ENCODE measurements around the gene FAM184A.

Gene FAM184A

GRCh38 chr6:118986312-118986711, 92.2 kb downstream of the FAM184A start:
- Histone ChIP-seq H3K4me1 (ENCODE audit: control insufficient read depth, insufficient read depth, low read length) (no peaks in the 10 kb centered on the region), H3K9ac (ENCODE audit: low read length) (no peak overlapping the region), H3K27ac (ENCODE audit: low read depth, low read length) (no peak overlapping the region), H3K9me3 (ENCODE audit: control insufficient read depth, insufficient read depth, low read depth, low read length) (no peaks in the 10 kb centered on the region), H3K36me3 (ENCODE audit: control insufficient read depth, insufficient read depth, low read length) (no peaks in the 10 kb centered on the region), H3K27me3 (ENCODE audit: control insufficient read depth, insufficient read depth, low read length) (no peaks in the 10 kb centered on the region), H3K4me3 (ENCODE audit: low read depth, low read length) (no peak overlapping the region)

DNA sequence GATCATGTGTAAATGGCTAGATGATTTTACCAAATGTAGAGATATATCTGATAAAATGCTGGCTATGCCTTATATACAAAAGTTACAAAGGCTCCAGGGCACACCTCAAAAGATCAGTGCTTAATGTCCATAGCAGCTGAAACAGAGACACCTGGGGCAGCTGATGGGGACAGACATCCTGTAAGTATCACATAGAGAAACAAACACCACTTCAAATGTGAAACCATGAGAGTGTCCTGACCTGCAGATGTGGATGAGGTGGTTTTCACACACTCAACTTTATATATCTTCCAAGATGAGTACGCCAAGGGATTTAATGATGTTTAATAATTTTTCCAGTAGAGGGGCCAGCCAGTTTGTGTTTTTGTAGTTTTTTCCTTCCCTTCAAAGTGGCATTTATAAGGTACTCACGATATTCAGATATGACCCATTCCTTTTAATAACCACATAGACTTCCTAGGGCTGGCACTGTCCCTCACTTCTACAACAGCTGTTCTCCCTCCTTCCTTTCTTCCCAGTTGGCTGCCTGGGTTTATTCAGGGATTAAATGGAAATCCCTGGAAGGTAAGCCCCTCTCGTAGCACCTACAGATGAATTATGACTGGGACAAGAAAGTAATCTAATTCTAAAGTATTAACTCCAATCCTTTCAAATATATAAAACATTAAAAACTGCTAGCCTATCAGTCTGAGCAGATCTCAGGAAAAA, 93.2 kb downstream of the FAM184A start:
- H3K4me3 ChIP-seq (ENCODE audit: low read depth, low read length) = no peak overlapping the region
- no peaks in the 10 kb centered on the region for H3K9me3 ChIP-seq (ENCODE audit: control insufficient read depth, insufficient read depth, low read depth, low read length)
- no peaks in the 10 kb centered on the region for H3K36me3 ChIP-seq (ENCODE audit: control insufficient read depth, insufficient read depth, low read length)
- H3K27me3 ChIP-seq (ENCODE audit: control insufficient read depth, insufficient read depth, low read length) = no peaks in the 10 kb centered on the region
- H3K27ac ChIP-seq (ENCODE audit: low read depth, low read length) = no peak overlapping the region
- no peaks in the 10 kb centered on the region for H3K4me1 ChIP-seq (ENCODE audit: control insufficient read depth, insufficient read depth, low read length)
- no peak overlapping the region for H3K9ac ChIP-seq (ENCODE audit: low read length)

GRCh38 chr6:118984342-118984741, 94.1 kb downstream of the FAM184A start:
- H3K27ac ChIP-seq (ENCODE audit: low read depth, low read length) = no peak overlapping the region
- no peak overlapping the region for H3K9ac ChIP-seq (ENCODE audit: low read length)
- H3K9me3 ChIP-seq (ENCODE audit: control insufficient read depth, insufficient read depth, low read depth, low read length) = no peaks in the 10 kb centered on the region
- H3K4me3 ChIP-seq (ENCODE audit: low read depth, low read length) = no peak overlapping the region
- H3K4me1 ChIP-seq (ENCODE audit: control insufficient read depth, insufficient read depth, low read length) = no peaks in the 10 kb centered on the region
- no peaks in the 10 kb centered on the region for H3K27me3 ChIP-seq (ENCODE audit: control insufficient read depth, insufficient read depth, low read length)
- no peaks in the 10 kb centered on the region for H3K36me3 ChIP-seq (ENCODE audit: control insufficient read depth, insufficient read depth, low read length)

DNA sequence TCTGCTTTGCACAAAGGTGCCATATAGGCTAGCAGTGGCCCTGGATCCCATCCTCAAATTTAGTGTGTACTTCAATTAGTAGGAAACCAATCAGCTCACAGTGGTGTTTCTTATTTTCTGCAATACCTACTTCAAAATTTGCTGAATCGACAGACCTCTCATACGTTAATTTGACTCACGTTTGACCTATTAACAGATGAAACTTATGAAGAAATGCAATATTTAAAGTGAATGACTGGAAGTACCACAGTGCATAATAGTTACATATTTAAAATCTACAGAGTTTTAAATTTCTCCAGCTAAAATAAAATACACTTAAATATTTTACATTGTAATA, 95.9 kb downstream of the FAM184A start:
- Histone ChIP-seq H3K4me3 (ENCODE audit: low read depth, low read length) (no peak overlapping the region), H3K27ac (ENCODE audit: low read depth, low read length) (no peak overlapping the region), H3K27me3 (ENCODE audit: control insufficient read depth, insufficient read depth, low read length) (no peaks in the 10 kb centered on the region), H3K4me1 (ENCODE audit: control insufficient read depth, insufficient read depth, low read length) (no peaks in the 10 kb centered on the region), H3K9me3 (ENCODE audit: control insufficient read depth, insufficient read depth, low read depth, low read length) (no peaks in the 10 kb centered on the region), H3K9ac (ENCODE audit: low read length) (no peak overlapping the region), H3K36me3 (ENCODE audit: control insufficient read depth, insufficient read depth, low read length) (peaks cover 8% of the 10 kb centered on the region)

GRCh38 chr6:118981884-118982574, 96.4 kb downstream of the FAM184A start:
- H3K9ac ChIP-seq (ENCODE audit: low read length) = no peak overlapping the region
- no peaks in the 10 kb centered on the region for H3K4me1 ChIP-seq (ENCODE audit: control insufficient read depth, insufficient read depth, low read length)
- H3K27ac ChIP-seq (ENCODE audit: low read depth, low read length) = no peak overlapping the region
- no peak overlapping the region for H3K4me3 ChIP-seq (ENCODE audit: low read depth, low read length)
- H3K27me3 ChIP-seq (ENCODE audit: control insufficient read depth, insufficient read depth, low read length) = no peaks in the 10 kb centered on the region
- peaks cover 8% of the 10 kb centered on the region for H3K36me3 ChIP-seq (ENCODE audit: control insufficient read depth, insufficient read depth, low read length)
- no peaks in the 10 kb centered on the region for H3K9me3 ChIP-seq (ENCODE audit: control insufficient read depth, insufficient read depth, low read depth, low read length)

GRCh38 chr6:118980063-118980462, 98.4 kb downstream of the FAM184A start:
- H3K4me1 ChIP-seq (ENCODE audit: control insufficient read depth, insufficient read depth, low read length) = no peaks in the 10 kb centered on the region
- no peaks in the 10 kb centered on the region for H3K9me3 ChIP-seq (ENCODE audit: control insufficient read depth, insufficient read depth, low read depth, low read length)
- H3K27me3 ChIP-seq (ENCODE audit: control insufficient read depth, insufficient read depth, low read length) = no peaks in the 10 kb centered on the region
- H3K4me3 ChIP-seq (ENCODE audit: low read depth, low read length) = no peak overlapping the region
- peaks cover 8% of the 10 kb centered on the region for H3K36me3 ChIP-seq (ENCODE audit: control insufficient read depth, insufficient read depth, low read length)
- H3K9ac ChIP-seq (ENCODE audit: low read length) = no peak overlapping the region
- no peak overlapping the region for H3K27ac ChIP-seq (ENCODE audit: low read depth, low read length)

DNA sequence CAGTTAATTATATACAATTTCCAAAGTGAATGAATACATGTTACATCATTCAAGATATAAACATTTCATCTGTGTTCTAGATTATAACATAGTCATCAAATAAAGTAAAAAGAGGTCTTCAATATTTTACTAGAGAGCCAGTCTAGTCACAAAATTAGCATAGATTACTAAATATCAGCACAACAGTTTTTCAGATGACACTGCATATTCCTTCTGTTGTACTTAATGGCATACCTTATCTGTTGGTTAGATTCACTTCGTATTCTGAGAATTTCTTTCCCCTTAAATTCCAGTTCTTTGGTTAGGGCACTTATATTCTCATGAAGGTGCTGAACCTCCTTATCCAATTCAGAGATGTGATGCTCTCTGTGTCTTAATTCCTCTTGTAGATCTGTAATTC, 103.7 kb downstream of the FAM184A start:
- Histone ChIP-seq H3K9me3 (ENCODE audit: control insufficient read depth, insufficient read depth, low read depth, low read length) (no peaks in the 10 kb centered on the region), H3K9ac (ENCODE audit: low read length) (no peak overlapping the region), H3K4me1 (ENCODE audit: control insufficient read depth, insufficient read depth, low read length) (peaks cover 4% of the 10 kb centered on the region; the same call in 1 of the 2 replicates), H3K36me3 (ENCODE audit: control insufficient read depth, insufficient read depth, low read length) (peaks cover 8% of the 10 kb centered on the region), H3K4me3 (ENCODE audit: low read depth, low read length) (no peak overlapping the region), H3K27ac (ENCODE audit: low read depth, low read length) (no peak overlapping the region), H3K27me3 (ENCODE audit: control insufficient read depth, insufficient read depth, low read length) (no peaks in the 10 kb centered on the region)

DNA sequence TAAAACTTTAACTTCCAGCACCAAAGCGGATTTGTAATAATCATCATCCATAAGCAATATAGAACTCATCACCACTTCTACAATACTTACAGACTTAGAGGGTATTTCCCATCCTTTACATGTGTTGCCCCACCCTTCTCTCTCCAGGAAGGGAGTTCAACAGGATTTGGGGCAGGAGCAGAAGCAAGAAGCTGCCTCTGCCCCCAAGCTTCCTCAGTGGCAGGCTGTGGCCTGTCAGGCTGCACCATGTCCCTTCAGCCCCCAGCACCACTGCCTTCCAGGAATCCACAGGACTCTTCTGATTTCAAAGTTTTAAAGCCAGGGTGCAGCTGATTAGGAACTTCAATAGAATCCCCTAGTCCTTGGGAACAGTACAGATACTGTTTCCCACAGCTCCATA, 106.8 kb downstream of the FAM184A start:
- Histone ChIP-seq H3K27ac (ENCODE audit: low read depth, low read length) (no peak overlapping the region), H3K4me1 (ENCODE audit: control insufficient read depth, insufficient read depth, low read length) (peaks cover 4% of the 10 kb centered on the region; the same call in 1 of the 2 replicates), H3K36me3 (ENCODE audit: control insufficient read depth, insufficient read depth, low read length) (no peaks in the 10 kb centered on the region; the same call in 1 of the 2 replicates), H3K9ac (ENCODE audit: low read length) (no peak overlapping the region), H3K9me3 (ENCODE audit: control insufficient read depth, insufficient read depth, low read depth, low read length) (no peaks in the 10 kb centered on the region), H3K27me3 (ENCODE audit: control insufficient read depth, insufficient read depth, low read length) (no peaks in the 10 kb centered on the region), H3K4me3 (ENCODE audit: low read depth, low read length) (no peak overlapping the region)

DNA sequence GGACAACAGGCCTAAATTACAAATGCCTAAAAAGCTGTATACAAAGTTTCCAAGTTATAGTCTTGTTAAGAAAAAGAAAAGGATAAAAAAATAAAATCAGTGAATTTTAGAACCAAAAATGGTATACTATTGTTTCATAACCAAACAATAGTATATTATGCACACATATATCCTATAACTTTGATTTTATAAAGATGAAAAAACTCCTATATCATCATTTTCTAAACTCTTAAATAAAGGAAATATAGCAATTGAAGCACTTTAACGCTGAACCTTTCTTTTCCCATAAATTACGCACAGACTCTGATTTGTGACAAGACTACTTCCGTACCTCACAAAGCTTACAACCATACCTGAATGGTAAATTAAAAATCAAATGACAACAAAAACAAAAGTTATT, 107.6 kb downstream of the FAM184A start:
- Histone ChIP-seq H3K4me1 (ENCODE audit: control insufficient read depth, insufficient read depth, low read length) (peaks cover 4% of the 10 kb centered on the region; the same call in 1 of the 2 replicates), H3K9ac (ENCODE audit: low read length) (no peak overlapping the region), H3K9me3 (ENCODE audit: control insufficient read depth, insufficient read depth, low read depth, low read length) (no peaks in the 10 kb centered on the region), H3K27ac (ENCODE audit: low read depth, low read length) (no peak overlapping the region), H3K4me3 (ENCODE audit: low read depth, low read length) (no peak overlapping the region), H3K27me3 (ENCODE audit: control insufficient read depth, insufficient read depth, low read length) (no peaks in the 10 kb centered on the region), H3K36me3 (ENCODE audit: control insufficient read depth, insufficient read depth, low read length) (no peaks in the 10 kb centered on the region; the same call in 1 of the 2 replicates)

DNA sequence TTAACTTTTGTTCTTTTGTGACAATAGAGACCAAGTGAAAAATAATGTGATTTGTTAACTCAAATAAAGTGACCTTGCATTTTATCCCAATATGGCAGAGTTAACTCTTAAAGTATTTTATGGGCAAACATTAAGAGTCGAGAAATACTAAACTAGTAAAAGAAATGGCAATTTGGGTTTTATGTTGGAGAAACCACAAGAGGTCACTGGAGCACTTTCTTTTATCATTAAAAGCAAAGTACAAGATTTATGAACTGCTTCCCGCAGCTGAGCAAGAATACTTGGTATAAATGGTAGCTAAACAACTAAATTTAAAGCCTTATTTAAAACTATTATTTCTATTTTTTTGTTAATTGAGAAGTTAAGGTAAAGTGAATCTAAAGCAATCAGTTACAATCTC, 110.0 kb downstream of the FAM184A start:
- no peaks in the 10 kb centered on the region for H3K9me3 ChIP-seq (ENCODE audit: control insufficient read depth, insufficient read depth, low read depth, low read length)
- H3K36me3 ChIP-seq (ENCODE audit: control insufficient read depth, insufficient read depth, low read length) = no peaks in the 10 kb centered on the region
- H3K9ac ChIP-seq (ENCODE audit: low read length) = no peak overlapping the region
- H3K27ac ChIP-seq (ENCODE audit: low read depth, low read length) = no peak overlapping the region
- peaks cover 4% of the 10 kb centered on the region; the same call in 1 of the 2 replicates for H3K4me1 ChIP-seq (ENCODE audit: control insufficient read depth, insufficient read depth, low read length)
- H3K4me3 ChIP-seq (ENCODE audit: low read depth, low read length) = no peak overlapping the region
- H3K27me3 ChIP-seq (ENCODE audit: control insufficient read depth, insufficient read depth, low read length) = no peaks in the 10 kb centered on the region

- Histone ChIP-seq H3K36me3 (ENCODE audit: control insufficient read depth, insufficient read depth, low read length) (no peaks in the 10 kb centered on the region), H3K4me3 (ENCODE audit: low read depth, low read length) (no peak overlapping the region), H3K27me3 (ENCODE audit: control insufficient read depth, insufficient read depth, low read length) (no peaks in the 10 kb centered on the region), H3K9ac (ENCODE audit: low read length) (no peak overlapping the region), H3K9me3 (ENCODE audit: control insufficient read depth, insufficient read depth, low read depth, low read length) (no peaks in the 10 kb centered on the region), H3K27ac (ENCODE audit: low read depth, low read length) (no peak overlapping the region), H3K4me1 (ENCODE audit: control insufficient read depth, insufficient read depth, low read length) (peaks cover 4% of the 10 kb centered on the region; the same call in 1 of the 2 replicates)
Measured at GRCh38 chr6:118967239-118967638, 111.2 kb downstream of the FAM184A start.

Data from HUES6 (cell line).